ENCODE results near the gene KNDC1.

- TF ChIP-seq YY1 (IDR thresholded peaks at IDR 0.05; ENCODE audit: insufficient read depth, insufficient read length) (no peak), SUZ12 (IDR thresholded peaks at IDR 0.05; ENCODE audit: extremely low read depth, insufficient read depth, insufficient read length) (no peak), ZNF274 (IDR thresholded peaks at IDR 0.05; ENCODE audit: low read depth, low read length) (no peak)
Measured at GRCh38 chr10:133219782-133220181, 59.8 kb downstream of the KNDC1 start.
